GM18951 (cell line): ENCODE results near the gene GYG1.

ENCODE experiments used
- POLR2A ChIP-seq: IDR thresholded peaks from 4 replicates; pipeline ENCODE4 v1.6.1; 2011; ENCODE audit warnings: mild to moderate bottlenecking; ENCODE audit not compliant: insufficient read length, insufficient read depth; ENCODE audit errors: extremely low read depth
- in situ Hi-C: fragments of 300-500 bp; cut with MboI; formaldehyde crosslinking; loops from one replicate; pipeline ENCODE4 v1.12.0; 2022; ENCODE audit warnings: low sequenced_read_pairs, mixed read lengths, inconsistent platforms; ENCODE audit not compliant: unreplicated experiment

Gene GYG1

DNA sequence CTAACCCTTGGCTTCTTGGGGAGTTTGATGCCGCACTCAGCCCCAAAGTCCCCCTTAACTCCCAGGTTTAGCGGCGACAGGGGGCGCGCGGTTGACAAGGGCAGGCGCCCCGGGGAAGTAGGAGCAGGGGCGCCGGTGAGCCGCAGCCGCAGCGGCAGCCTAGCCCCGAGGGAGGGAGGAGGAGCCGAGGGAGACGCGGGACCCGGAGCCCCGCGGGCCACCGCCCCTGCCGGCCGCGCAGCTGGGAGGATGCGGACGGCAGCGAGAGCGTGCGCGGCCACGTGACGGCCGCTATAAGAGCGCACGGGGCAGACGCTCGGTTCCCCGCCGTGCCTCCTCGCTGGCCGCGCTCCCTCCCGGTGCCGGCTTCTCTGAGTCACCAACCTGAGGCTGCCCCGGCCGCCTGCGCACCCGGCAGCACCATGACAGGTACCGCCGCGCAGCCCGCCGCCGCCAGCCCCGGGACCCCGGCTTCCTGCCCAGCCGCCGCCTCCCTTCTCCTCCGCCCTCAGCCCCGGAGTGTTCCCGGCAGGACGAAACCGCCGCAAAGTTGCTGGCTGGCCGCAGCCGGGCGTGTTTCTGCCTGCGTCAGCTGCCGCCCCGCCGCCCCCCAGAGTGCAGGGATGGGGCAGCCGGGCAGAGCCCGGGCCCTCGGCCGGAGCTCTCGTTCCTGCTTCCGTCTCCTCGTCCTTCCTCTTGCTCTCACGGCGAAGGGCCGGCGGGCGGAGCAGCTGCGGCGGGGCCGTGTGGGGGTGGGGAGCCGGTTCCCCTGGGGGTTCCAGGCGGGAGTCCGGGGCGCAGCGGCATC is at the start of gene GYG1:
Gene GYG1 (plus strand): TSS at position 322 of the 808 bp plus-strand sequence. CDS start 101 bp downstream, at position 423.
- in situ Hi-C loops: no loop called here
- TF ChIP-seq POLR2A: peak; percentile 98

DNA sequence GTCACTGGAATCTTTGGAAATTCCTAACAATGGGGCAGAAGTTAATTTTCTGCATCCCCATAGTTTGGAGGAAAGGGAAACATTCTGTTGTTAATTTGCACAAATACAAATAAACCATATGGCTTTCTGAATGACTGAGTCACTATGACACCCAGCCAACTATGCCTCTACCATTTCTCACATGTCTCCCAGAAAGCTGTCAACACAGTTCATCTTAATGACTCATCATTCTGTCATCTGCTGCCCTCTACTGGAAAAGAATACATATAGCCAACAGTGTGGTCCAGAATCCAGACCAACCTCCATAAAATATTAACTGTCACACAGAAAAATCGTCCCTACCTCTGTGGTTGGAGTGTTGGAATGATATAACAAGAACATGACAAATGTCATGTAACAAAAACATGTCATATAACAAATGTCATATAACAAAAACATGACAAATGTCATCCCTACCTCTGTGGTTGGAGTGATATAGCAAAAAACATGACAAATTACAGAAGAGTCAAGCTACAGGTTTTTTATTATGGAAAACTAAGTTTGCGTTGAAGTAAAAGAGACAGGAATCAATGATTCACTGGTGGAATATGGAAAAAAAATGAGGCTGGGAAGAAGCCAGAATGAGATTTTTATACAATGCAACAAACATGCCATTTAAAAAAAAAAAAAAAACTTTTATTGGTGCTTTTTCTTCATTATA is 47.7 kb upstream of the GYG1 start:
- in situ Hi-C loops: loop anchor here (10.0 kb wide), 1 partner anchor 79 kb away; the partner anchor contains the start of gene CPA3
- TF ChIP-seq POLR2A: no peak

DNA sequence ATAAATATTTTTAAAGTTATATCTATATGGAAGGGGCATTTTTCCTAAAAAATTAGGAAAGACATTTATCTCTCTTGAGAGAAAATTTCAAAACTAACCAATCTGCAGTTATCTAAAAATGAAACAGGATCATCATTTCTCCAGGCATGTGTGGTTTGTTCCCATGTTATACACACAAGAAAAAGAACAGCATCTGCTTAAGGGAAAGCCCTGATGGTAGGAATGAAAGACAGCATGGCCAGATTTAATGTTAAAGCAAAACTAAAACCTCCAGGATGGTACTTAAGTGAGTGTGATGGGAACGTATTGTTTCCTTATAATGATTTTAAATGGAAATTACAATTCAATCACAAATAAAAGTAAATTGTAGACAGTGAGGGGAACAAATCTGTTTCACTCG is 46.2 kb upstream of the GYG1 start:
- no peak for TF ChIP-seq POLR2A
- in situ Hi-C loops: loop anchor here (10.0 kb wide), 1 partner anchor 80 kb away; the partner anchor contains the start of gene CPA3

DNA sequence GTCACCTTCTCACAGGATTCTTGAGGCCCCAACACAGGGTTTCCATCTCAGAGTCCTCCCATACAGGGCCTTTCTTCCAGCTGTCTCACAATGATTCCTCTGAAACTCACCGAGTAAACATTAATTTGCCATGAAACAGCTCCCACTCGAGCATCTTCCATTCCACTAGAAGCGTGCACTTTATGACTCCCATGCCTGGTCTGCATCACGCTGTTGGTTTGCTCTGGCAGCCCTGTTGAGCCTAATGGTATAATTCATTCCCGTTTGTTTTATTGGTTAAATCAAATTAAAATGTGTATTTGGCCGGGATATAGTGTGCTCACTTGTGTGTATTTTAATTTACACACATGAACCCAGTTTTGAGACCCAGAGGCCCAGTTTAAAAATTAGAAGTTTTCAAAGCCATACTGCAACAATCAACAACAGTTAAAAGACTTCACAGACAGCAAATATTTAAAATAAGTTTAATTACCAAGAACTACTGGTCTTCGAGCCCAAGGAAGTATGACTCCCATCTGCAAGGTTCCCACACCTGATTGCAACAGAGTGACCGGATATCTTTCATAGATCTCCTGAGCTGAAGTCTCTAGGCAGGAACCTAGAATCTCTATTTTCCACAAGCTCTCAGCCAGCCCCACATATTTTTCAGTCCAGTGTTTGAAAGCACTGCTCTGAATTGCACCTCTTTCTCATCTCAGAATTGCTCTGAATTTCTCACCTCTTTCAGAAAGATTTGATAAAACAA is 42.3 kb upstream of the GYG1 start:
- in situ Hi-C loops: loop anchor here (10.0 kb wide), 1 partner anchor 84 kb away; the partner anchor contains the start of gene CPA3
- TF ChIP-seq POLR2A: no peak

DNA sequence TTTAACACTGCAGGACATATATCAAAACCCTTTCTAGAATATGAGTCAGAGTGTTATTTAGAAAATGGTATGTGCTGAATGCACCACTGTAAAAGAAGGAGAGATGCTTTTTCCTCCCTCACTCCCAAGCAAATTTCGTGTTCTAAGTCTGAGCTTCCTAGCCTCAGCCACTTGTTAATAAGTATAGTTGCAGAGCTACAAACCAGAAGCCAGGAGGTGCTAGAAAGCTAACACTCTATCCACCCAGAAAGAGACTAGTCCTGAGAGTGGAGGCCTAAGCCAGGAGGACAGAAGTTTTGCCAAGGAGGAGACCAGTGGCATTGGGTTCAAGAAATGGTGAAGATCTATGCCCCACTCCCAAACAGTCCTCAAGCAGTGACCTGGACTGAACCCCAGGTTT is 40.5 kb upstream of the GYG1 start:
- no peak for TF ChIP-seq POLR2A
- in situ Hi-C loops: loop anchor here (25.0 kb wide), 1 partner anchor 536 kb away; no protein-coding TSS in a partner anchor

DNA sequence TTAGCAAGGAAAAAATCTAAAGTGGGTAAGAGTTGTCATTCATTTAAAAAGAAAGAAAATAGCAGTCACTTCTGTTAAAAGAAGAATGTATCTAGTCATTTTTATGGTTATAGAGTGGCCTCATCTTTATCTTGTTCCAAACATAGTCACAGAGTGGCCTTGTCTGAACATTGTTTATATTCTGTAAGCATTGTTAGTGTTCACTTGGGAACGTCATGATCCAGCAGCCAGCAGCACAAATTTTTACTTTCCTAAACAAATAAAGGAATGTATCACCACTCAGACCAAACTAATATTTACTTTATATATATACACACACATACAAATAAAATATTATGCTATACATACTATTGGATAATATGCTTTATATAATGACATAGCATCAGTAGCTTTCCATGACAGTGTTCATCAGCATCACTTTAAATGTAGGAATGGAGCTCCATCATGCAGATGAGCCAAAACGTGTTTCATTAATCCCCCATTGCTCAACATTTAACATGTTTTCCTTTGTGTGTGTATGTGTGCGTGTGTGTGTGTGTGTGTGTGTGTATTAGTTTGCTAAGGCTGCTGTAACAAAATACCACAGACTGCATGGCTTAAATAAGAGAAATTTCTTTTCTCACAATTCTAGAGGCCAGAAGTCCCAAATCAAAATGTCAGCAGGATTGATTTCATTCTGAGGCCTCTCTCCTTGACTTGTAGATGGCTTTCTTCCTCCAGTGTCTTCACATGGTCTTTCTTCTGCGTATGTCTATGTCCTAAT is 39.6 kb upstream of the GYG1 start:
- no peak for TF ChIP-seq POLR2A
- in situ Hi-C loops: loop anchor here (25.0 kb wide), 1 partner anchor 536 kb away; no protein-coding TSS in a partner anchor

DNA sequence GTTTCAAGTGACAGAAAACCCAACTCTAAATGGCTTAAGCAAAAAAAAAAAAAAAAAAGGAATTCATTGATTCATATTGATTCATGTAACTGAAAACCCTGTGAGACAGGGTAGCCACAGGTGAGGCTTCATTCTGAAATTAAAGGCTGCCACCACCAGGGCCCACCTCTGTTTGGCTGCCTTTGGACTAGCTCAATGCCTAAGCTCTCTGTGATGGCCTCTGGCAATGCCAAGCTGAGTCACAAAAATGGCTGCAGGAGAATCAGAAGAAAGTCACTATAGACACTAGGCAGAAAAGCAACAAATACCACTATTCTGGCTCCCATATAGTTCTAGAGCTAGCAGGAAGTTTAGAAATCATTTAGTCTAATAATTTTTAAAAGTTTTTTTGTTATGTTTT is 38.2 kb upstream of the GYG1 start:
- no peak for TF ChIP-seq POLR2A
- in situ Hi-C loops: loop anchor here (25.0 kb wide), 1 partner anchor 534 kb away; no protein-coding TSS in a partner anchor

DNA sequence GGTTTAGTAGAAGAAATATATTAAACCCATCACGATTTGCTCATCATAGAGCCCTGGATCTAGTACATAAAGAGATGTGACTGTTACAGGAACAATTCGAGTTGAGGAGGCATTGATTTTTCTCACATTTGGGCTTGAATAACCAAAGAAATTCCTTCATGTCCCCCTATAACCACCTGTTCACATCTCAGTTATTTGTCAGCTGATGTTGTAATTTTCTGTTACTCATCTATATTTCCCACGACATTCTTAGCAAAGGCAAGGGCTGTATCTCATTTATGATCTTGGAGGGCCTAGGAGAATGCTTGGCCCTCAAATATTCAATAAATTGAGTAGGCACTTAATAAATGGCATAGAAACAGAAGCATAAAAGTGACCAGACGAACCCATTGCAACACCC is 36.4 kb upstream of the GYG1 start:
- in situ Hi-C loops: loop anchor here (5.0 to 25.0 kb wide), 2 partner anchors 322 to 532 kb away; no protein-coding TSS in a partner anchor
- no peak for TF ChIP-seq POLR2A

DNA sequence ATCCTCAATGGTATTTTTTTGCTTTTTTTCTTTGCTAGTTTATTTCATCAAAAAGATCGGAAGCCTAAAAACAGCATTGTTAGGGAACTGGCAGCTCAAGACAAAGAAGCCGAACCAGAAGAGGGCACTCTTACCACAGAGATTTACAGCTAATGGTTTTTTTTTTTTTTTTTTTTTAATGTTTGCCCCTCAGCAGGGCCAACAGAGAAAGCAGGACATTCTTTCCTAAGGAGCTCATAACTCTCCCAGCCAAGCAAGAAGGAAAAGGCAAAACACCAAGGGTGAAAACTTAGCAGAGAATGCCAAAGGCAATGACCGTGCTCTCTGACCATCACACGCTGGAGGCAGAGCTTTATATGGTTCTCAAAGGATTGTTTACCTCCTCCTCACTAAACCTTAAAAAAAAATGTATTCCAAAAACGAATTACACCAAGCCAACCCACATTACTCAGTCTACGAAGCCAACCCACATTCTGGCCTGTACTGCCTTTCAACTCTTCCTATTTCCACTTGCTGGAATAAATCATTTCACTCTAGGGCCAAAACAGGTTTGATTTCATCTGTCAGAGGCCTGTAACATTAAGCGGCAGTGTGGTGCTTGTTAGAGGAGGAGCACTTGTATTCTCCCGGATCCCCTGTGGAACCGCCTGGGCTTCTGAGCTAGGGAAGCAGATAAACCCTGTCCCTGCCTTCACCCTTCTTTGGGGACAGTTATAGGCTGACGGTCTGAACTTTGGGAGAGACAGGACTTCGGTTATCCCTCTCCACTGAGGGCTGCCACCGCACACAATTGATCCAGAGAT is 35.6 kb upstream of the GYG1 start:
- in situ Hi-C loops: loop anchor here (5.0 to 25.0 kb wide), 2 partner anchors 322 to 532 kb away; no protein-coding TSS in a partner anchor
- no peak for TF ChIP-seq POLR2A

DNA sequence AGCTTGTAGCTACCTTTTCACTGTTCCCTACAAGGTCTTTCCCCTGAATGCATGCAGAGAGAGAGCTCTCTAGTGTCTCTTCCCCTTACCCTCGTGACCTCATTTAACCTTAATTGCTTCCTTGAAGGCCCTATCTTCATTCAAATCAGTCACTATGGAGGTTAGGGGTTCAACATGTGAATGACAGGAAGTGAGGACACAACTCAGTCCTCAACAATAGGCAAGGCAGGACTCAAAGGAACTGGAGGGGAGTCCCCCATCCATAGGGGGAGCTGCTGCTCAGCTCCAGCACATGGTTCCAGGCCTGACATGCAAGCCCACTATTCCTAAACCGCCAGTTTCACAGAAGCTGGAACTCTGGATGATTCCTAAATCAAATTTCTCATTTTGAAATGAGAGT is 33.8 kb upstream of the GYG1 start:
- in situ Hi-C loops: loop anchor here (5.0 to 25.0 kb wide), 2 partner anchors 320 to 530 kb away; no protein-coding TSS in a partner anchor

DNA sequence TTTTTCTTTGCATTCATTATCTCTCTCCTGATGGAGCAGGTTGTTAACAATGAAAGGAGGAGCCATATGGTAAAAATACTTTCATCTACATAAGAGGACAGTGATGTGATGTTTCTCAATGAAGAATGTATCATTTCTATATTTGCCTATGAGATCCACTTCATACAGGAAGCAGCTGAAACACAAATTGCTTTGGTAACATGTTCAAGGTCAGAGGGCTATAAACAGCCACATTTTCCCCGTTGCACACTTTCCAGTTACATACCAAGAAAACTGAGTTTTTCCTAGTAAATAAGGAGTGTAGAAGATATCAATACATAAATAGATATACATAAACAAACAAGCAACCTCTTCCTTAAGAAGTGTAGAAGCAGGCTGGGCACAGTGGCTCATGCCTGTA is 32.6 kb upstream of the GYG1 start:
- in situ Hi-C loops: loop anchor here (5.0 to 25.0 kb wide), 2 partner anchors 319 to 529 kb away; no protein-coding TSS in a partner anchor
- no peak for TF ChIP-seq POLR2A

More for the DNA sequence above, 33.8 kb upstream of the GYG1 start:
- no peak for TF ChIP-seq POLR2A
